Neural cell (in vitro differentiated cells): ENCODE results near the gene ASH1L.

Source experiments
- TAF1 ChIP-seq: IDR thresholded peaks from 2 replicates; pipeline ENCODE4 v1.6.1; 2012; ENCODE audit warnings: low read depth
- TF ChIP-seq, protein P1 (sequence below): fragments of 450-650 bp; IDR thresholded peaks from 2 replicates; pipeline ENCODE4 v1.5.1; 2014; ENCODE audit warnings: antibody characterized with exemption, mild to moderate bottlenecking, moderate library complexity; ENCODE audit not compliant: poor library complexity, severe bottlenecking

- TF ChIP-seq, protein P1, sequence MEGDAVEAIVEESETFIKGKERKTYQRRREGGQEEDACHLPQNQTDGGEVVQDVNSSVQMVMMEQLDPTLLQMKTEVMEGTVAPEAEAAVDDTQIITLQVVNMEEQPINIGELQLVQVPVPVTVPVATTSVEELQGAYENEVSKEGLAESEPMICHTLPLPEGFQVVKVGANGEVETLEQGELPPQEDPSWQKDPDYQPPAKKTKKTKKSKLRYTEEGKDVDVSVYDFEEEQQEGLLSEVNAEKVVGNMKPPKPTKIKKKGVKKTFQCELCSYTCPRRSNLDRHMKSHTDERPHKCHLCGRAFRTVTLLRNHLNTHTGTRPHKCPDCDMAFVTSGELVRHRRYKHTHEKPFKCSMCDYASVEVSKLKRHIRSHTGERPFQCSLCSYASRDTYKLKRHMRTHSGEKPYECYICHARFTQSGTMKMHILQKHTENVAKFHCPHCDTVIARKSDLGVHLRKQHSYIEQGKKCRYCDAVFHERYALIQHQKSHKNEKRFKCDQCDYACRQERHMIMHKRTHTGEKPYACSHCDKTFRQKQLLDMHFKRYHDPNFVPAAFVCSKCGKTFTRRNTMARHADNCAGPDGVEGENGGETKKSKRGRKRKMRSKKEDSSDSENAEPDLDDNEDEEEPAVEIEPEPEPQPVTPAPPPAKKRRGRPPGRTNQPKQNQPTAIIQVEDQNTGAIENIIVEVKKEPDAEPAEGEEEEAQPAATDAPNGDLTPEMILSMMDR, result peak; percentile 36
- no peak for TF ChIP-seq TAF1
Measured at GRCh38 chr1:155504207-155504606, 58.4 kb downstream of the ASH1L start.
